ENCODE data around the gene SAMD15. TPM values are rescaled to one million over a fixed set of nuclear protein-coding genes. Genes with fewer than 3 reads are reported as not detected.

The SAMD15 gene
- total RNA-seq, 1 experiment from 2014 or later: 0.42 TPM

DNA sequence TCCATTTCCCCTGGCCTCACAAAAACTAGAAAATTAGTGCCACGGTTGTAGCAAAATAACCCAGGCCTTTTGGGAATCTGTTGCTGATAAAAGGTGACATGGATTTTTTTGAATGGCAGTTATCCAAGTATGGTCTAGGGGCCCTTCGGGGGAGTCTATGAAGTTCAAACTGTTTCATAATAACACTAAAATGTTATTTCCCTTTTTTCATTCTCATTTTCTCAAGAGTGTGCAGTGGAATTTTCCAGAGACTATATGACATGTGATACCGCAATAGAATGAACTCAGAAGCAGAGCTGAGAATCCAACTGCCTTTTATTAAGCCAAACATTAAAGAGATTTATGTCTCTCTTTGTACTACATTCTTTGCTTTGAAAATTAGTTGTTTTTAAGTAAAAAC, 29.4 kb upstream of the SAMD15 start (continued):
- TF ChIP-seq CREB1 (CRISPR knock-in tag; IDR thresholded peaks at IDR 0.05): no peak
- TF ChIP-seq, protein P1, sequence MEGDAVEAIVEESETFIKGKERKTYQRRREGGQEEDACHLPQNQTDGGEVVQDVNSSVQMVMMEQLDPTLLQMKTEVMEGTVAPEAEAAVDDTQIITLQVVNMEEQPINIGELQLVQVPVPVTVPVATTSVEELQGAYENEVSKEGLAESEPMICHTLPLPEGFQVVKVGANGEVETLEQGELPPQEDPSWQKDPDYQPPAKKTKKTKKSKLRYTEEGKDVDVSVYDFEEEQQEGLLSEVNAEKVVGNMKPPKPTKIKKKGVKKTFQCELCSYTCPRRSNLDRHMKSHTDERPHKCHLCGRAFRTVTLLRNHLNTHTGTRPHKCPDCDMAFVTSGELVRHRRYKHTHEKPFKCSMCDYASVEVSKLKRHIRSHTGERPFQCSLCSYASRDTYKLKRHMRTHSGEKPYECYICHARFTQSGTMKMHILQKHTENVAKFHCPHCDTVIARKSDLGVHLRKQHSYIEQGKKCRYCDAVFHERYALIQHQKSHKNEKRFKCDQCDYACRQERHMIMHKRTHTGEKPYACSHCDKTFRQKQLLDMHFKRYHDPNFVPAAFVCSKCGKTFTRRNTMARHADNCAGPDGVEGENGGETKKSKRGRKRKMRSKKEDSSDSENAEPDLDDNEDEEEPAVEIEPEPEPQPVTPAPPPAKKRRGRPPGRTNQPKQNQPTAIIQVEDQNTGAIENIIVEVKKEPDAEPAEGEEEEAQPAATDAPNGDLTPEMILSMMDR (IDR thresholded peaks at IDR 0.05): no peak
- no peak for TF ChIP-seq GRHL2 (CRISPR knock-in tag; IDR thresholded peaks at IDR 0.05; ENCODE audit: insufficient replicate concordance, severe bottlenecking)
- no peak for TF ChIP-seq CREM (CRISPR knock-in tag; IDR thresholded peaks at IDR 0.05)

DNA sequence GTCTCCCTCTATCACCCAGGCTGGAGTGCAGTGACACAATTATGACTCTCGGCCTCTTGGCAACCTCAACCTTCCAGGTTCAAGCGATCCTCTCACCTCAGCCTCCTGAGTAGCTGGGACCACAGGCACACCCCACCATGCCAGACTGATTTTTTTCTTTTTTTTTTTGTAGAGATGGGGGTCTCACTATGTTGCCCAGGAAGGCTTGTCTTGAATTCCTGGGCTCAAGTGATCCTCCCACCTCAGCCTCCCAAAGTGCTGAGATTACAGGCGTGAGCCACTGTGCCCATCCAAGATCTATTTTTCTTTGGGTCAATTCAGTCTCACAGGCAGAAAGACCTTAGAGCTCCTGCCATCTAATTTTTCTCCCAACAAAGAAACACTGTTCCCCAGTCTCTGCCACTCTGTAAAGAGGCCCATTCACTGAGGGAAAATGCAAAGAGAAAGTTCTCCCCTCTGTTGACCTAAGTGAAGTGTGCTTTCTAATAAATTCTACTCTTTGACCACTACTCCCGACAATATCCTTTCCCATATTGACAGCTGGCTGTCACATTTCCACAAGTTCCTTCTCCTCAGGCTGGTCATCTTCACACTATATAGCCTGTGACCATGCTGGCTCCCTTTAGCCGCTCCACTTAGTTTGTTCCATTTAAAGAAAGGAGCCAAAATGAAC, 23.6 kb upstream of the SAMD15 start:
- ATAC-seq (no peak), DNase-seq (ENCODE audit: low spot score) (no peak)
- Mint-ChIP-seq H3K27me3 (ENCODE audit: low read depth) (no peaks in the 10 kb centered on the region), H3K36me3 (no peaks in the 10 kb centered on the region), H3K27ac (no peak overlapping the region), H3K4me3 (no peak overlapping the region), H3K4me1 (no peaks in the 10 kb centered on the region), H3K9me3 (no peaks in the 10 kb centered on the region)
- ChIA-PET POLR2A (no interaction called here), CTCF (interaction anchor here (0.6 to 1.1 kb wide), 3 partner anchors 23 to 55 kb away, joined by 3 read pairs; partner anchors contain the start of genes SAMD15 and TMED8)
- TF ChIP-seq ZNF317 (CRISPR knock-in tag; IDR thresholded peaks at IDR 0.05; ENCODE audit: borderline replicate concordance, low read depth) (no peak), JAZF1 (CRISPR knock-in tag; IDR thresholded peaks at IDR 0.05) (no peak), ETV6 (CRISPR knock-in tag; IDR thresholded peaks at IDR 0.05) (no peak), ZNF423 (CRISPR knock-in tag; IDR thresholded peaks at IDR 0.05) (no peak), GTF2I (CRISPR knock-in tag; conservative IDR thresholded peaks at IDR 0.05) (no peak), ZNF671 (CRISPR knock-in tag; IDR thresholded peaks at IDR 0.05) (no peak), OVOL2 (CRISPR knock-in tag; IDR thresholded peaks at IDR 0.05; ENCODE audit: borderline replicate concordance) (no peak), ZNF138 (CRISPR knock-in tag; conservative IDR thresholded peaks at IDR 0.05) (no peak), KAT7 (CRISPR knock-in tag; IDR thresholded peaks at IDR 0.05; ENCODE audit: borderline replicate concordance) (no peak), TP53 (CRISPR knock-in tag; IDR thresholded peaks at IDR 0.05) (no peak), ZNF416 (CRISPR knock-in tag; IDR thresholded peaks at IDR 0.05) (no peak), NFYB (CRISPR knock-in tag; conservative IDR thresholded peaks at IDR 0.05; ENCODE audit: low read depth) (no peak), ZNF121 (CRISPR knock-in tag; IDR thresholded peaks at IDR 0.05) (no peak), NR3C1 (CRISPR knock-in tag; conservative IDR thresholded peaks at IDR 0.05; ENCODE audit: low read depth) (no peak)
- TF ChIP-seq, protein P2, sequence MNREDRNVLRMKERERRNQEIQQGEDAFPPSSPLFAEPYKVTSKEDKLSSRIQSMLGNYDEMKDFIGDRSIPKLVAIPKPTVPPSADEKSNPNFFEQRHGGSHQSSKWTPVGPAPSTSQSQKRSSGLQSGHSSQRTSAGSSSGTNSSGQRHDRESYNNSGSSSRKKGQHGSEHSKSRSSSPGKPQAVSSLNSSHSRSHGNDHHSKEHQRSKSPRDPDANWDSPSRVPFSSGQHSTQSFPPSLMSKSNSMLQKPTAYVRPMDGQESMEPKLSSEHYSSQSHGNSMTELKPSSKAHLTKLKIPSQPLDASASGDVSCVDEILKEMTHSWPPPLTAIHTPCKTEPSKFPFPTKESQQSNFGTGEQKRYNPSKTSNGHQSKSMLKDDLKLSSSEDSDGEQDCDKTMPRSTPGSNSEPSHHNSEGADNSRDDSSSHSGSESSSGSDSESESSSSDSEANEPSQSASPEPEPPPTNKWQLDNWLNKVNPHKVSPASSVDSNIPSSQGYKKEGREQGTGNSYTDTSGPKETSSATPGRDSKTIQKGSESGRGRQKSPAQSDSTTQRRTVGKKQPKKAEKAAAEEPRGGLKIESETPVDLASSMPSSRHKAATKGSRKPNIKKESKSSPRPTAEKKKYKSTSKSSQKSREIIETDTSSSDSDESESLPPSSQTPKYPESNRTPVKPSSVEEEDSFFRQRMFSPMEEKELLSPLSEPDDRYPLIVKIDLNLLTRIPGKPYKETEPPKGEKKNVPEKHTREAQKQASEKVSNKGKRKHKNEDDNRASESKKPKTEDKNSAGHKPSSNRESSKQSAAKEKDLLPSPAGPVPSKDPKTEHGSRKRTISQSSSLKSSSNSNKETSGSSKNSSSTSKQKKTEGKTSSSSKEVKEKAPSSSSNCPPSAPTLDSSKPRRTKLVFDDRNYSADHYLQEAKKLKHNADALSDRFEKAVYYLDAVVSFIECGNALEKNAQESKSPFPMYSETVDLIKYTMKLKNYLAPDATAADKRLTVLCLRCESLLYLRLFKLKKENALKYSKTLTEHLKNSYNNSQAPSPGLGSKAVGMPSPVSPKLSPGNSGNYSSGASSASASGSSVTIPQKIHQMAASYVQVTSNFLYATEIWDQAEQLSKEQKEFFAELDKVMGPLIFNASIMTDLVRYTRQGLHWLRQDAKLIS (CRISPR knock-in tag; IDR thresholded peaks at IDR 0.05; ENCODE audit: borderline replicate concordance): no peak
- TF ChIP-seq, protein P3, sequence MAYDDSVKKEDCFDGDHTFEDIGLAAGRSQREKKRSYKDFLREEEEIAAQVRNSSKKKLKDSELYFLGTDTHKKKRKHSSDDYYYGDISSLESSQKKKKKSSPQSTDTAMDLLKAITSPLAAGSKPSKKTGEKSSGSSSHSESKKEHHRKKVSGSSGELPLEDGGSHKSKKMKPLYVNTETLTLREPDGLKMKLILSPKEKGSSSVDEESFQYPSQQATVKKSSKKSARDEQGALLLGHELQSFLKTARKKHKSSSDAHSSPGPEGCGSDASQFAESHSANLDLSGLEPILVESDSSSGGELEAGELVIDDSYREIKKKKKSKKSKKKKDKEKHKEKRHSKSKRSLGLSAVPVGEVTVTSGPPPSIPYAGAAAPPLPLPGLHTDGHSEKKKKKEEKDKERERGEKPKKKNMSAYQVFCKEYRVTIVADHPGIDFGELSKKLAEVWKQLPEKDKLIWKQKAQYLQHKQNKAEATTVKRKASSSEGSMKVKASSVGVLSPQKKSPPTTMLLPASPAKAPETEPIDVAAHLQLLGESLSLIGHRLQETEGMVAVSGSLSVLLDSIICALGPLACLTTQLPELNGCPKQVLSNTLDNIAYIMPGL (CRISPR knock-in tag; IDR thresholded peaks at IDR 0.05): no peak
- TF ChIP-seq, protein P4, sequence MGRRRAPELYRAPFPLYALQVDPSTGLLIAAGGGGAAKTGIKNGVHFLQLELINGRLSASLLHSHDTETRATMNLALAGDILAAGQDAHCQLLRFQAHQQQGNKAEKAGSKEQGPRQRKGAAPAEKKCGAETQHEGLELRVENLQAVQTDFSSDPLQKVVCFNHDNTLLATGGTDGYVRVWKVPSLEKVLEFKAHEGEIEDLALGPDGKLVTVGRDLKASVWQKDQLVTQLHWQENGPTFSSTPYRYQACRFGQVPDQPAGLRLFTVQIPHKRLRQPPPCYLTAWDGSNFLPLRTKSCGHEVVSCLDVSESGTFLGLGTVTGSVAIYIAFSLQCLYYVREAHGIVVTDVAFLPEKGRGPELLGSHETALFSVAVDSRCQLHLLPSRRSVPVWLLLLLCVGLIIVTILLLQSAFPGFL (CRISPR knock-in tag; IDR thresholded peaks at IDR 0.05; ENCODE audit: borderline replicate concordance): no peak
- TF ChIP-seq, protein P5, sequence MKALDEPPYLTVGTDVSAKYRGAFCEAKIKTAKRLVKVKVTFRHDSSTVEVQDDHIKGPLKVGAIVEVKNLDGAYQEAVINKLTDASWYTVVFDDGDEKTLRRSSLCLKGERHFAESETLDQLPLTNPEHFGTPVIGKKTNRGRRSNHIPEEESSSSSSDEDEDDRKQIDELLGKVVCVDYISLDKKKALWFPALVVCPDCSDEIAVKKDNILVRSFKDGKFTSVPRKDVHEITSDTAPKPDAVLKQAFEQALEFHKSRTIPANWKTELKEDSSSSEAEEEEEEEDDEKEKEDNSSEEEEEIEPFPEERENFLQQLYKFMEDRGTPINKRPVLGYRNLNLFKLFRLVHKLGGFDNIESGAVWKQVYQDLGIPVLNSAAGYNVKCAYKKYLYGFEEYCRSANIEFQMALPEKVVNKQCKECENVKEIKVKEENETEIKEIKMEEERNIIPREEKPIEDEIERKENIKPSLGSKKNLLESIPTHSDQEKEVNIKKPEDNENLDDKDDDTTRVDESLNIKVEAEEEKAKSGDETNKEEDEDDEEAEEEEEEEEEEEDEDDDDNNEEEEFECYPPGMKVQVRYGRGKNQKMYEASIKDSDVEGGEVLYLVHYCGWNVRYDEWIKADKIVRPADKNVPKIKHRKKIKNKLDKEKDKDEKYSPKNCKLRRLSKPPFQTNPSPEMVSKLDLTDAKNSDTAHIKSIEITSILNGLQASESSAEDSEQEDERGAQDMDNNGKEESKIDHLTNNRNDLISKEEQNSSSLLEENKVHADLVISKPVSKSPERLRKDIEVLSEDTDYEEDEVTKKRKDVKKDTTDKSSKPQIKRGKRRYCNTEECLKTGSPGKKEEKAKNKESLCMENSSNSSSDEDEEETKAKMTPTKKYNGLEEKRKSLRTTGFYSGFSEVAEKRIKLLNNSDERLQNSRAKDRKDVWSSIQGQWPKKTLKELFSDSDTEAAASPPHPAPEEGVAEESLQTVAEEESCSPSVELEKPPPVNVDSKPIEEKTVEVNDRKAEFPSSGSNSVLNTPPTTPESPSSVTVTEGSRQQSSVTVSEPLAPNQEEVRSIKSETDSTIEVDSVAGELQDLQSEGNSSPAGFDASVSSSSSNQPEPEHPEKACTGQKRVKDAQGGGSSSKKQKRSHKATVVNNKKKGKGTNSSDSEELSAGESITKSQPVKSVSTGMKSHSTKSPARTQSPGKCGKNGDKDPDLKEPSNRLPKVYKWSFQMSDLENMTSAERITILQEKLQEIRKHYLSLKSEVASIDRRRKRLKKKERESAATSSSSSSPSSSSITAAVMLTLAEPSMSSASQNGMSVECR (CRISPR knock-in tag; IDR thresholded peaks at IDR 0.05; ENCODE audit: borderline replicate concordance): no peak
- TF ChIP-seq, protein P6, sequence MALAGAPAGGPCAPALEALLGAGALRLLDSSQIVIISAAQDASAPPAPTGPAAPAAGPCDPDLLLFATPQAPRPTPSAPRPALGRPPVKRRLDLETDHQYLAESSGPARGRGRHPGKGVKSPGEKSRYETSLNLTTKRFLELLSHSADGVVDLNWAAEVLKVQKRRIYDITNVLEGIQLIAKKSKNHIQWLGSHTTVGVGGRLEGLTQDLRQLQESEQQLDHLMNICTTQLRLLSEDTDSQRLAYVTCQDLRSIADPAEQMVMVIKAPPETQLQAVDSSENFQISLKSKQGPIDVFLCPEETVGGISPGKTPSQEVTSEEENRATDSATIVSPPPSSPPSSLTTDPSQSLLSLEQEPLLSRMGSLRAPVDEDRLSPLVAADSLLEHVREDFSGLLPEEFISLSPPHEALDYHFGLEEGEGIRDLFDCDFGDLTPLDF (CRISPR knock-in tag; IDR thresholded peaks at IDR 0.05): no peak

Measured in WTC11 (cell line).